DMS114 treated with DMSO at 0.1 percent for 48 hours (cell line): Measurements from ENCODE around the gene STEAP1B.
"Not testable (repeated sequence)": the region's sequence is repeated elsewhere in the genome, so short reads cannot be mapped to it uniquely, and the experiment has no call there.

ENCODE experiments used
- DNase-seq: peaks from one replicate; lab custom pipeline; 2025; ENCODE audit not compliant: unreplicated experiment; lab: John Stamatoyannopoulos, UW

STEAP1B gene

GRCh38 chr7:22460363-22460988, 39.5 kb downstream of the STEAP1B start:
- no peak for DNase-seq

GRCh38 chr7:22457471-22457870, 42.5 kb downstream of the STEAP1B start:
- DNase-seq, result no peak

GRCh38 chr7:22454446-22454845, 45.5 kb downstream of the STEAP1B start:
- DNase-seq, result no peak

DNA sequence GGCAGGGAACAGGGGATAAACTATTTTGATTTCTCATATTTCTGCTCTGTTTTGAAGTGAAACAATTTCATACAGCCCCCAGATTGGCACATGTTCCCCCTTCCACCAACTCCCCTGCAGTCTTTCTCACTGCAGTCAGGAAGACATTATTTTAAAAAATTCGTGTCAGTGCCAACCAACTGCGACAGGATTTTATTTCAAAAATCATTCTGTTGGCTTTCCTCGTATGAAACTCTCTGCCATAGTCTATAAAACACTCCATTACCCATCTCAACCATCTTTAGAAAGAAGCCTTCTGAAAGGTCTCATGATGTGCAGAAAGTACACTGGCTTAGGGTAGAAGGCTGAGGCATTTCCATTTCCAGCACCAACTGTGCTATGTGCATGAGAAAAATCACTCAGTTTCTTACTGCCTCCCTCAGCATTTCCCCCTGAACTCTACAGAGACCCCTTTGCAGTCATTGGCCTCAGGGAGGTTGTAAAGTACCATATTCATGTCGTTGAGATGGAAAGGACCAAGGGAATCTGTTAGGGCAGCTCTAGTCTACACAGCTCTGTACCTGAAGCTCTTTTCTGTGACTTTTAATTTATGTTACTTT, 46.9 kb downstream of the STEAP1B start:
- DNase-seq, result no peak

- DNase-seq, result no peak
Measured at GRCh38 chr7:22452142-22452959, 47.6 kb downstream of the STEAP1B start.

- not testable (repeated sequence) for DNase-seq
Measured at GRCh38 chr7:22450013-22450412, 50.0 kb downstream of the STEAP1B start.

- DNase-seq, result no peak
Measured at GRCh38 chr7:22447762-22448161, 52.2 kb downstream of the STEAP1B start.

DNA sequence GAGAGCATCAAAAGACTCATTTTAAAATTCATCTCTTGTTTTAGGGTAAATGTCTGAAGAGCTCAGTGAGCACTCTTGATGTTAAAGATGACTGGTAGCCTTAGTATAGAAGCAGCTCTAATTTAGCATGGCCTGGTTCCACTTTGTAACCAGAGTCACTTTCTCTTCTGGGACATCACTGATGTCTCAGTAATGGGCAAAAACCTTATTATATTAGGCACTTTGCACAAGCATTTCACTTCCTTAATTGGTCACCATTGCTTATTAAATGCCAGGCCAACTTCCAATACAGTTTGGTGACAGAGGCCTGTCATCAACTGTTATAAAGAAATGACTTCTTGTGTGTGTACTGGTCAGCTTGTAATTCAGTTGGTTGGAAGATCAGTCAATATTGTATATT, 53.0 kb downstream of the STEAP1B start:
- no peak for DNase-seq

DNA sequence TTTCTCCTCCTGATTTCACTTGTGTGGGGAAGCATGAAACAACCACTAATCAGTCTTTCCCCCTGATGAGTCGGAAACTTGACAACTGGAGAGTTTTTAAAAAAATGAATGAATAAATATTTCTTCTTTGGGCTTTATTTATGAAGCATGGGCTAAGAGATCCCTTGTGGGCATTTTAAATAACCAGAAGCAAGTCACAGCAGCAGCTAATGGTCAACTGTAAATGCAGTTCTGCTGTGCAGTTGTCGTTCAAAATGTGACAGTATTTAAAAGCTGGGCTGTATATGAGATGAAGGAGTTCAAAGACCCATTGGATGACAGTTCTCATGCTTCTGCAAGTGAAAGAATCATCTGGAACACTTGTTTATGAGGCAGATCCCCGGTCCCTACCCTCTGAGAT, 54.1 kb downstream of the STEAP1B start:
- no peak for DNase-seq

GRCh38 chr7:22445140-22445743, 54.7 kb downstream of the STEAP1B start:
- DNase-seq, result no peak

GRCh38 chr7:22444181-22444971, 55.6 kb downstream of the STEAP1B start:
- DNase-seq, result no peak

DNA sequence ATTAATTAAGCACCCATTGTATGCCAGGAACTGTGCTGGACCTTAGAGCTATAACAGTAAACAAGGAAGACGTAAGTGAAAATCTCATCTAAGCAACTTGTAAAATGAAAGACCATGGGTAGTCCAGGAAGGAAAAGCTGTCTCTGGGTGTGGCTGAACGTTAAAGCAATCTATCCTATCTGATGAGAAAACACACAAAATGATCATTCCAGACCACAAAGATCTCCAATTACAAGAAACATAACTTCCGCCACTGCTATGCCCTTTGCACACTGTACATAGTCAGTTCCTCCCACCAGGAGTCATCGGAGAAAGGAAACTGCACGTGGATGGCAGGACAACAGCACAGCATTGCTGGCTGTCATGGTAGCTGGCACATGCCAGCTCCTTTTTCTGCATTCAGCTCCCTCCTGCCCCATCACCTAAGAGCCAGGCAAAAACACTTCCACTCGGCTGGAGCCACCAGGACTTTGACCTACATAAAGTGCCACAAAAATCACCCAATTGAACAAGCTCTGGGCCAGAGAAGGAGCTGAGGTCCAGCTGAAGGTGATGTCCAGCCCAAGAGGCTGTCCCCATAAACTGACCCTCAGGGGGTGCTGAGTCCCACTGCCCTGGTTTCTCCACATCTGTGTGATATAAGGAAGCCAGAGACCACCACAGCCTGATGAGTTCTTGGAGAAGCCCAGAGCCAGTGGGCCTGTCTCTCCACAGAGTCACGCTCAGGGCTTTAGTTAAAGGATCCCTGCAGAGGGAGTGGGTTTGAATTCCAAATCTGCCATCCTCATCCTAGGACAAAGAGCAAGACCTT, 56.4 kb downstream of the STEAP1B start:
- no peak for DNase-seq

- DNase-seq, result no peak
Measured at GRCh38 chr7:22442882-22443369, 57.1 kb downstream of the STEAP1B start.

GRCh38 chr7:22442187-22442881, 57.7 kb downstream of the STEAP1B start:
- DNase-seq, result no peak

- no peak for DNase-seq
Measured at GRCh38 chr7:22441157-22441556, 58.8 kb downstream of the STEAP1B start.

GRCh38 chr7:22438994-22439393, 61.0 kb downstream of the STEAP1B start:
- no peak for DNase-seq

- not testable (repeated sequence) for DNase-seq
Measured at GRCh38 chr7:22436552-22436951, 63.4 kb downstream of the STEAP1B start.

GRCh38 chr7:22435720-22436119, 64.3 kb downstream of the STEAP1B start:
- DNase-seq, result no peak

- no peak for DNase-seq
Measured at GRCh38 chr7:22435105-22435504, 64.9 kb downstream of the STEAP1B start.
